ENCODE data around the gene LTBP2.

Gene LTBP2

GRCh38 chr14:74649673-74650072 lies 37.6 kb upstream of the LTBP2 start:
- Histone ChIP-seq H3K4me3 (ENCODE audit: low read length) (no peak overlapping the region), H3K4me1 (ENCODE audit: control insufficient read depth, insufficient read depth, low read length) (peaks cover 43% of the 10 kb centered on the region), H3K9ac (ENCODE audit: low read length) (no peak overlapping the region), H3K36me3 (ENCODE audit: control insufficient read depth, insufficient read depth, low read length, severe bottlenecking) (peaks cover 4% of the 10 kb centered on the region), H3K27me3 (replicated peaks; ENCODE audit: control insufficient read depth, insufficient read depth, low read length) (no peaks in the 10 kb centered on the region), H3K9me3 (ENCODE audit: control insufficient read depth, low read length) (no peaks in the 10 kb centered on the region)
- DNase-seq (ENCODE audit: low read depth), result no peak

- no peaks in the 10 kb centered on the region for H3K27me3 ChIP-seq (replicated peaks; ENCODE audit: control insufficient read depth, insufficient read depth, low read length)
Observed at GRCh38 chr14:74649167-74649566, 37.1 kb upstream of the LTBP2 start.

DNA sequence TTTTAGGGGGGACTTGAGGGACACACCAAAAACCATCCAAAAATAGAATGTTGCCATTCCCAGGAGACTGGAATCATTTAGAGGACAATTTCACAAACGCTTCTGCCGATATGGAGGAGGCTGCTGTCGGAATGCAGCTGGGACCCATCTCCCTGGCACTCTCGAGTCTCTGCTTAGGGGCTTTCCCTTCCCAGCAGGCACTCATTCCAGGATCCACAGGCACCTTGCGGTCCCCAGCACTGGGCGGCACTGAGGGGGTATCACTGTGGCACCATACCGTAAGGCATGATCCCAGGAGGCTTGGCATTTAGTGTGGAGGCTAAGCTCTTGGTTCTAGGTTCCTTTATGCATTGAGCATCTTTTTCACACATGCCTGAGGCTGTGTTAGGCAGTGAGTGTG lies 36.6 kb upstream of the LTBP2 start:
- peaks cover 4% of the 10 kb centered on the region for H3K36me3 ChIP-seq (ENCODE audit: control insufficient read depth, insufficient read depth, low read length, severe bottlenecking)
- H3K27me3 ChIP-seq (replicated peaks; ENCODE audit: control insufficient read depth, insufficient read depth, low read length), result no peaks in the 10 kb centered on the region
- H3K9me3 ChIP-seq (ENCODE audit: control insufficient read depth, low read length), result no peaks in the 10 kb centered on the region
- H3K4me1 ChIP-seq (ENCODE audit: control insufficient read depth, insufficient read depth, low read length), result peaks cover 45% of the 10 kb centered on the region
- DNase-seq (ENCODE audit: low read depth), result no peak
- H3K4me3 ChIP-seq (ENCODE audit: low read length), result no peak overlapping the region
- H3K9ac ChIP-seq (ENCODE audit: low read length), result no peak overlapping the region

More at GRCh38 chr14:74649167-74649566, 37.1 kb upstream of the LTBP2 start:
- DNase-seq (ENCODE audit: low read depth), result no peak
- no peaks in the 10 kb centered on the region for H3K9me3 ChIP-seq (ENCODE audit: control insufficient read depth, low read length)
- peaks cover 44% of the 10 kb centered on the region for H3K4me1 ChIP-seq (ENCODE audit: control insufficient read depth, insufficient read depth, low read length)
- peaks cover 4% of the 10 kb centered on the region for H3K36me3 ChIP-seq (ENCODE audit: control insufficient read depth, insufficient read depth, low read length, severe bottlenecking)
- H3K9ac ChIP-seq (ENCODE audit: low read length), result no peak overlapping the region
- H3K4me3 ChIP-seq (ENCODE audit: low read length), result no peak overlapping the region

GRCh38 chr14:74647678-74648461 lies 35.8 kb upstream of the LTBP2 start:
- H3K9me3 ChIP-seq (ENCODE audit: control insufficient read depth, low read length), result no peaks in the 10 kb centered on the region
- H3K27me3 ChIP-seq (replicated peaks; ENCODE audit: control insufficient read depth, insufficient read depth, low read length), result no peaks in the 10 kb centered on the region
- H3K4me1 ChIP-seq (ENCODE audit: control insufficient read depth, insufficient read depth, low read length), result peaks cover 45% of the 10 kb centered on the region
- DNase-seq (ENCODE audit: low read depth), result peak; percentile 57
- no peak overlapping the region for H3K4me3 ChIP-seq (ENCODE audit: low read length)
- H3K9ac ChIP-seq (ENCODE audit: low read length), result no peak overlapping the region
- H3K36me3 ChIP-seq (ENCODE audit: control insufficient read depth, insufficient read depth, low read length, severe bottlenecking), result peaks cover 2% of the 10 kb centered on the region

DNA sequence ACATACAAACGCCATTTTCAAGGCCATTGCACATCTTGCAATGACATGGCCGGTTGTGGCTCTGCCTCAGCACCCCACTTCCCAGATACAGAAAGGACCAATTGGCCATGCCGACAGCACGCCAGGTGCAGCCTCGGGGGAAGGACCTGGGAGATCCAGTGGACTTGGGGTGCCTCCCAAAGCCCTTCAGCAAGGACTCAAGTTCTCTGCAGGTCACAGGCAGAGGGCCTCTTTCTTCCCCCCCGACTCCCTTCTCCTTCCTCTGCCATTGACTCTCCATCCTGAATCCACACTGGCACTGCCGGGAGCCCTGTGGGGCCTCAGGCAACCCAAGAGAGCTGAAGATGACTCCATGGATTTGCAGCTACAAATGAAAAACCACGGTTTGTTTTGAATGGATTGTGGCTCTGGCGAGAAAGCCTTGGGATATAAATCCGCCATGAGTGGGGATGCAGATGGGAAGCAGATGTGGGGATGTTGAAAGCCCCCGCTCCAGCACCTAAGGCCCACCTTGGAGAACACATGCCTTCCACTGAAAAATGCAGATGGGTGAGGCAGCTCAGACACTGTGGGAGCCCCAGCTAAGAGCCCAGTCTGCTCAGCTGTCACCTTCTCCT lies 35.1 kb upstream of the LTBP2 start:
- Histone ChIP-seq H3K9ac (ENCODE audit: low read length) (no peak overlapping the region), H3K9me3 (ENCODE audit: control insufficient read depth, low read length) (no peaks in the 10 kb centered on the region), H3K27me3 (replicated peaks; ENCODE audit: control insufficient read depth, insufficient read depth, low read length) (no peaks in the 10 kb centered on the region), H3K4me1 (ENCODE audit: control insufficient read depth, insufficient read depth, low read length) (peaks cover 44% of the 10 kb centered on the region), H3K36me3 (ENCODE audit: control insufficient read depth, insufficient read depth, low read length, severe bottlenecking) (no peaks in the 10 kb centered on the region), H3K4me3 (ENCODE audit: low read length) (no peak overlapping the region)
- no peak for DNase-seq (ENCODE audit: low read depth)

DNA sequence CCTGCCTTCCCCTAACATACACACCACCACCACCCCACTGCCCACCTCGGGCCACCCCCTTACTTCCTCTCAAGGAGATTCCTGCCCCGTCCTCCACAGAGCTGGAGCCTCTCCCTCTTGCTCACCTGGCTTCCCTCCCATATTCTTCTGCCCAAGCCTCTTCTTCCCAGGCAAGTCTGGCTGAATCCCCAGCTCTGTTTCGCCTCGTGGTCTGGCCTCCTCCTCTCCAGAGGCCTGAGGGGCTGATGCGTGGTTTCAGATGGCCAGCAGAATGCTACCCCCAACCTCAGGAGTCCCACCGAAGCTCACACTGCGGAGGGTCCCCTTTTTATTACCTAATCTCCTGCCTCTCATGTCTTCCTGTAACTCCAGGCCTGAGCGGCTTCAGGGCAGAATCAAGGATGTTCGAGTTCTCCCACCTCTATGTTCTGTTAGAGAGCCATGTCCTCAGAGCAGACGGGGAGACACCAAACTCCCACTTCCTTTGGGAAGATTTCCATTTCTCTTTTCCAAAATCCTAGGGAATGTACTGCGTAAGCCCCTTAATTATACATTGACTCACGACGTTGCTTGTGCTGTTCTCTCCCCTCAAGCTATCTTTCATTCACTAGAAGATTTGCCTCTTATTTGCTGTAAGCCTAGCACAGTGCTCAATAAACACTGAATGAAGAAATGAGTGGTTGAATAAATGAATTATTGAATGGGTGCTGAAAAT lies 33.9 kb upstream of the LTBP2 start:
- no peaks in the 10 kb centered on the region for H3K9me3 ChIP-seq (ENCODE audit: control insufficient read depth, low read length)
- peaks cover 52% of the 10 kb centered on the region for H3K4me1 ChIP-seq (ENCODE audit: control insufficient read depth, insufficient read depth, low read length)
- DNase-seq (ENCODE audit: low read depth), result no peak
- no peak overlapping the region for H3K9ac ChIP-seq (ENCODE audit: low read length)
- no peak overlapping the region for H3K4me3 ChIP-seq (ENCODE audit: low read length)
- H3K27me3 ChIP-seq (replicated peaks; ENCODE audit: control insufficient read depth, insufficient read depth, low read length), result no peaks in the 10 kb centered on the region
- H3K36me3 ChIP-seq (ENCODE audit: control insufficient read depth, insufficient read depth, low read length, severe bottlenecking), result no peaks in the 10 kb centered on the region

- H3K36me3 ChIP-seq (ENCODE audit: control insufficient read depth, insufficient read depth, low read length, severe bottlenecking), result no peaks in the 10 kb centered on the region
- peaks cover 52% of the 10 kb centered on the region for H3K4me1 ChIP-seq (ENCODE audit: control insufficient read depth, insufficient read depth, low read length)
- no peak overlapping the region for H3K4me3 ChIP-seq (ENCODE audit: low read length)
- DNase-seq (ENCODE audit: low read depth), result no peak
- no peak overlapping the region for H3K9ac ChIP-seq (ENCODE audit: low read length)
- H3K9me3 ChIP-seq (ENCODE audit: control insufficient read depth, low read length), result no peaks in the 10 kb centered on the region
- no peaks in the 10 kb centered on the region for H3K27me3 ChIP-seq (replicated peaks; ENCODE audit: control insufficient read depth, insufficient read depth, low read length)
Observed at GRCh38 chr14:74645244-74645643, 33.2 kb upstream of the LTBP2 start.

GRCh38 chr14:74641601-74642391 lies 29.8 kb upstream of the LTBP2 start:
- Histone ChIP-seq H3K36me3 (ENCODE audit: control insufficient read depth, insufficient read depth, low read length, severe bottlenecking) (no peaks in the 10 kb centered on the region), H3K4me1 (ENCODE audit: control insufficient read depth, insufficient read depth, low read length) (peaks cover 42% of the 10 kb centered on the region), H3K9ac (ENCODE audit: low read length) (no peak overlapping the region), H3K27me3 (replicated peaks; ENCODE audit: control insufficient read depth, insufficient read depth, low read length) (no peaks in the 10 kb centered on the region), H3K4me3 (ENCODE audit: low read length) (no peak overlapping the region), H3K9me3 (ENCODE audit: control insufficient read depth, low read length) (no peaks in the 10 kb centered on the region)
- DNase-seq (ENCODE audit: low read depth), result no peak

DNA sequence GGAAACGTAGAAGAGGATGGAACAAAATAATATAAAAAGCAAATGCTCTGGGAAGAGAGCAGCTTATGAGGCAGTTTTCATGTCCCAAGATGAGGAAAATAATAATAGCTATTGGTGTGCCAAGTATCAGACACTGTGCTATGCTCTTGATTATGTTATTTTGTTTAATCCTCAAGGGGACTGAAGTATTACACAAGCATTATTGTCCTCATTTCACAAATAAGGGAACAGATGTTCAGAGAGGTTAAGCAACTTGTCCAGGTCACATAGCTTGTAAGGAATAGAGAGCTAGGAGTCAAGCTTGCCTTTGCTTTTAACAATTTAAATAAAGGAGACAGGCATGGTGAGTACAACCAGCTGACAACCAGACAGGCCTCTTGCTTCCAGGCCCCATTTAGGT lies 26.9 kb upstream of the LTBP2 start:
- Histone ChIP-seq H3K9ac (ENCODE audit: low read length) (no peak overlapping the region), H3K4me3 (ENCODE audit: low read length) (no peak overlapping the region), H3K9me3 (ENCODE audit: control insufficient read depth, low read length) (no peaks in the 10 kb centered on the region), H3K4me1 (ENCODE audit: control insufficient read depth, insufficient read depth, low read length) (peaks cover 30% of the 10 kb centered on the region), H3K36me3 (ENCODE audit: control insufficient read depth, insufficient read depth, low read length, severe bottlenecking) (no peaks in the 10 kb centered on the region), H3K27me3 (replicated peaks; ENCODE audit: control insufficient read depth, insufficient read depth, low read length) (no peaks in the 10 kb centered on the region)
- DNase-seq (ENCODE audit: low read depth), result peak; percentile 64

- DNase-seq (ENCODE audit: low read depth), result no peak
- H3K4me3 ChIP-seq (ENCODE audit: low read length), result no peak overlapping the region
- no peaks in the 10 kb centered on the region for H3K36me3 ChIP-seq (ENCODE audit: control insufficient read depth, insufficient read depth, low read length, severe bottlenecking)
- H3K9ac ChIP-seq (ENCODE audit: low read length), result no peak overlapping the region
- H3K4me1 ChIP-seq (ENCODE audit: control insufficient read depth, insufficient read depth, low read length), result peaks cover 30% of the 10 kb centered on the region
- H3K27me3 ChIP-seq (replicated peaks; ENCODE audit: control insufficient read depth, insufficient read depth, low read length), result no peaks in the 10 kb centered on the region
- no peaks in the 10 kb centered on the region for H3K9me3 ChIP-seq (ENCODE audit: control insufficient read depth, low read length)
Observed at GRCh38 chr14:74638066-74638465, 26.0 kb upstream of the LTBP2 start.

DNA sequence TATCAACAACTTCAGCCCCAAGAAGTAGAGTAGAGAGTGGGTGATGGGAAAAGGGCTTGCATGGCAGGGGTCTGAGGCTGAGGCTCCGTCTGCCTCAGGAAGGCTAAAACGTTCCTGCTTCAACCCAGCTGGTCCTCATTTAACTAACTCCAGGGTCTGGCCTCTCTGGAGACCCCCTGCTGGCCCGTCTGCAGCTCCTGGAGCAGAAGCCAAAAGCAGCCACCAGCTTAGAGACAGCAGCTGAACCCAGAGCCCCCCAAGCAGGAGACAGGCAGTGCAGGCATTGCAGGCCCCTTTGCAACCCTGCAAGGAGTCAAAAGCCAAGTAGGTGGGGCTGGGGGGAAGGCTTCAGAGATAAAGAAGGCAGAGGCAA lies 25.1 kb upstream of the LTBP2 start:
- H3K4me1 ChIP-seq (ENCODE audit: control insufficient read depth, insufficient read depth, low read length), result peaks cover 25% of the 10 kb centered on the region
- DNase-seq (ENCODE audit: low read depth), result no peak
- H3K9ac ChIP-seq (ENCODE audit: low read length), result no peak overlapping the region
- no peak overlapping the region for H3K4me3 ChIP-seq (ENCODE audit: low read length)
- H3K27me3 ChIP-seq (replicated peaks; ENCODE audit: control insufficient read depth, insufficient read depth, low read length), result no peaks in the 10 kb centered on the region
- H3K9me3 ChIP-seq (ENCODE audit: control insufficient read depth, low read length), result no peaks in the 10 kb centered on the region
- no peaks in the 10 kb centered on the region for H3K36me3 ChIP-seq (ENCODE audit: control insufficient read depth, insufficient read depth, low read length, severe bottlenecking)
